Lower lobe of right lung (tissue), 2 donors: Measurements from ENCODE around the gene FAM171A1. TPM values are rescaled to one million over a fixed set of nuclear protein-coding genes. Genes with fewer than 3 reads are reported as not detected.
A peak's percentile ranks its signal among the peaks of the same experiment; 100 is the strongest.

Experiments
- ATAC-seq, 2 donors: fragments of 200-7000 bp; cut with Tn5 transposase; one replicate each; pipeline ENCODE4 v1.9.1; 2020 to 2022; ENCODE audit warnings: mild to moderate bottlenecking in 2 of 2, moderate library complexity in 2 of 2
- DNase-seq: peaks from one replicate; pipeline ENCODE4 v3.0.0-alpha.2; 2020
- H3K27ac ChIP-seq: fragments of 200-600 bp; one replicate; pipeline ENCODE4 v1.8.0; 2022
- H3K27me3 ChIP-seq: fragments of 200-600 bp; one replicate; pipeline ENCODE4 v1.8.0; 2022; ENCODE audit warnings: low read depth
- H3K36me3 ChIP-seq: fragments of 200-600 bp; one replicate; pipeline ENCODE4 v1.8.0; 2022; ENCODE audit warnings: mild to moderate bottlenecking
- H3K4me1 ChIP-seq: fragments of 200-600 bp; one replicate; pipeline ENCODE4 v1.8.0; 2022
- H3K4me3 ChIP-seq: fragments of 200-600 bp; one replicate; pipeline ENCODE4 v1.8.0; 2022; ENCODE audit warnings: mild to moderate bottlenecking
- H3K9me3 ChIP-seq: fragments of 200-600 bp; one replicate; pipeline ENCODE4 v1.8.0; 2022
- intact Hi-C: fragments of 100-400 bp; cut with DNase I; formaldehyde crosslinking; loops from one replicate; pipeline ENCODE4 v1.11.0; 2022
- total RNA-seq: library from RNA; stranded (reverse); fragmentation: NEBNext Ultra II Directional; extraction: Animal tissue kit (Norgen Biotek cat#: 25700); gene quantifications from one replicate; pipeline ENCODE4 v1.2.1, GENCODE V29; 2021
- TF ChIP-seq, protein P1 (sequence below): fragments of 200-600 bp; IDR thresholded peaks from one replicate; pipeline ENCODE4 v1.8.0; 2022; ENCODE audit warnings: antibody characterized with exemption, mild to moderate bottlenecking
- donor health status: DM: no; HTN: yes; CAD: no; lungs with severe emphysema.

Gene FAM171A1
- total RNA-seq, 1 donor from 2014 or later = 14.0 TPM

DNA sequence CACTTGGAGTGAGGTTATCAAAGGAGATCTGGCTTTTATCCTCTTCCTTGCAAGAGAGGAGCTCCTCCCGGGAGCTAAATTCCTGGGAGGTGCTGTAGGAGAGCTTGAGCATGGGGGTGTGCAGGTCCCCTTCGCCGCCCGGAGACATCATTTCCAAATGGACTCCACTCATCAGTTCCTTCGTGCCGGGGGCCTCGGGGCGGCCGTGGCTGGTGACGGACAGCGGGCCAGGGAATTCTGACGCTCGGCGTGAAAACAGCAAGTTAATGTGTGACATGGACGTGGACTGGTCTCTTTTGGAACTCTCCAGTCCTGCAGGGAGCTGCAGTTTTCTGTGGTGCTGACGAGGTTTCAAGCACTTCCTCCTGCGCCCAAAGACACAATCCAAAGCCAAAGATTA lies 156.9 kb downstream of the FAM171A1 start:
- TF ChIP-seq, protein P1, sequence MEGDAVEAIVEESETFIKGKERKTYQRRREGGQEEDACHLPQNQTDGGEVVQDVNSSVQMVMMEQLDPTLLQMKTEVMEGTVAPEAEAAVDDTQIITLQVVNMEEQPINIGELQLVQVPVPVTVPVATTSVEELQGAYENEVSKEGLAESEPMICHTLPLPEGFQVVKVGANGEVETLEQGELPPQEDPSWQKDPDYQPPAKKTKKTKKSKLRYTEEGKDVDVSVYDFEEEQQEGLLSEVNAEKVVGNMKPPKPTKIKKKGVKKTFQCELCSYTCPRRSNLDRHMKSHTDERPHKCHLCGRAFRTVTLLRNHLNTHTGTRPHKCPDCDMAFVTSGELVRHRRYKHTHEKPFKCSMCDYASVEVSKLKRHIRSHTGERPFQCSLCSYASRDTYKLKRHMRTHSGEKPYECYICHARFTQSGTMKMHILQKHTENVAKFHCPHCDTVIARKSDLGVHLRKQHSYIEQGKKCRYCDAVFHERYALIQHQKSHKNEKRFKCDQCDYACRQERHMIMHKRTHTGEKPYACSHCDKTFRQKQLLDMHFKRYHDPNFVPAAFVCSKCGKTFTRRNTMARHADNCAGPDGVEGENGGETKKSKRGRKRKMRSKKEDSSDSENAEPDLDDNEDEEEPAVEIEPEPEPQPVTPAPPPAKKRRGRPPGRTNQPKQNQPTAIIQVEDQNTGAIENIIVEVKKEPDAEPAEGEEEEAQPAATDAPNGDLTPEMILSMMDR = no peak
- intact Hi-C loops = no loop called here
- H3K4me1 ChIP-seq = peaks cover 5% of the 10 kb centered on the region
- no peaks in the 10 kb centered on the region for H3K27me3 ChIP-seq
- no peaks in the 10 kb centered on the region for H3K9me3 ChIP-seq
- ATAC-seq = no peak
- H3K4me3 ChIP-seq = no peak overlapping the region
- H3K27ac ChIP-seq = no peak overlapping the region
- no peak for DNase-seq
- H3K36me3 ChIP-seq = no peaks in the 10 kb centered on the region

DNA sequence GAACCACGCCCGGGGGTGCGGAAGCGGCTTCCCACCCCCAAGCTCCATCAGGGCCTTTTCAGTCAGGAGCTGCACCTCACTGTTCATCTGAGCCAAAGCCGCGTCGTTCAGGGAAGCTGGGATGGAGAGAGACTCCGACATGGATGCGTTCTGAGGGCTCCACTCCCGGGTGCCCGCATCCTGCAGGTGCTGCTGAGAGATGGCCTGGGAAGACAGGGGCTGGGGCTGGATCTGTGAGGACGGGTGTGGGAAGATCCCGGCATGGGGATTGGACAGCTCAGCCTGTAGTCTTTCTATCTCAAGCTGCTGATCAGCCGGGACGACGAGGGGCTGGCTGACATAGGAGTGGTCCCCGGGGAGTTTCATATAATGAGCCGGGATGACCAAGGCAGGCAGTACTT lies 157.6 kb downstream of the FAM171A1 start:
- Histone ChIP-seq H3K27me3 (no peaks in the 10 kb centered on the region), H3K9me3 (no peaks in the 10 kb centered on the region), H3K4me1 (peaks cover 5% of the 10 kb centered on the region), H3K36me3 (no peaks in the 10 kb centered on the region), H3K4me3 (no peak overlapping the region), H3K27ac (no peak overlapping the region)
- ATAC-seq (no peak), DNase-seq (no peak)
- intact Hi-C loops = no loop called here
- TF ChIP-seq, protein P1 = no peak

DNA sequence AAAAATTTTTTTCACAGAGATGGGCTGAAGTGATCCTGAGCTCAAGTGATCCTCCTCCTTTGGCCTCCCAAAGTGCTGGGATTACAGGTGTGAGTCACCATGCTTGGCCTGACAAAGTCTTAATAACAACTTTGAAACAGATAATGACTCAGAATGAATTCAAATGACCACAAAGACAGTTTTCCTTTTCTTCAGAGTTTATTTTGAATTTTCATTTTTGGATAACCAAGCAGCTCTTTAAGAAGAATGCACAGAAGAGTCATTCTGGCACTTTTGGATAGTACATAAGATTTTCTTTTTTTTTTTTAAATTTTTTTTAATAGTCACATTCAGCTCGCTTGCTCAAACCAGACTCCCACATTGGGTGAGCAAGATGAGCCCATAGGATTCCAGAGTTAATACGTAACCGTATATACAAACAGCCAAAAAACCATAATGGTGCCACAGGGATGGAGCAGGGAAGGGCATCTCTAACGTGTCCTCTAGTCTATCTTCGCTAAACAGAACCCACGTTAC lies 159.6 kb downstream of the FAM171A1 start:
- no peak for ATAC-seq
- Histone ChIP-seq H3K27ac (no peak overlapping the region), H3K4me1 (peaks cover 5% of the 10 kb centered on the region), H3K27me3 (no peaks in the 10 kb centered on the region), H3K4me3 (no peak overlapping the region), H3K9me3 (no peaks in the 10 kb centered on the region), H3K36me3 (no peaks in the 10 kb centered on the region)
- intact Hi-C loops = no loop called here
- no peak for DNase-seq
- TF ChIP-seq, protein P1 = no peak

DNA sequence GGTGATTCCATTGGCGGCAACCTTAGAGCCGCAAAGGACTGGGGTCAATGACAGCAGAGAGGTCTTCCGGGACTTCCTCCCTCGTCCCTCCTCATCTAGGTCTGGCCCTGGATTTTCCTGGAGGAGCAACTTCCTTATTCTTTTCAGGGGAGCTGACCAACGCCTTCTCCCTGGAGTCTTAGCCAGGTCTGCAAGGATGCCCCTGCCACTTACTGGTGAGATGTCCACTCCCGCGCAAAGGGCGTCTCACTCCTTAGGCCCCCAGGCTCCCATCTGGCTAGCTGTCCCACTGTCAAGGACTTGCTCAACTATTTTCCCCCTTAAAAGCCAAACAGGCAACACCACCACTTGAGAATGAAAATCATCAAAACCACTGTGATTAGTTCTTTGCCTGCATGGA lies 160.6 kb downstream of the FAM171A1 start:
- no peaks in the 10 kb centered on the region for H3K36me3 ChIP-seq
- intact Hi-C loops = no loop called here
- no peak overlapping the region for H3K4me3 ChIP-seq
- ATAC-seq (no peak), DNase-seq (no peak)
- no peaks in the 10 kb centered on the region for H3K9me3 ChIP-seq
- TF ChIP-seq, protein P1 = no peak
- peaks cover 5% of the 10 kb centered on the region for H3K4me1 ChIP-seq
- H3K27ac ChIP-seq = no peak overlapping the region
- no peaks in the 10 kb centered on the region for H3K27me3 ChIP-seq

DNA sequence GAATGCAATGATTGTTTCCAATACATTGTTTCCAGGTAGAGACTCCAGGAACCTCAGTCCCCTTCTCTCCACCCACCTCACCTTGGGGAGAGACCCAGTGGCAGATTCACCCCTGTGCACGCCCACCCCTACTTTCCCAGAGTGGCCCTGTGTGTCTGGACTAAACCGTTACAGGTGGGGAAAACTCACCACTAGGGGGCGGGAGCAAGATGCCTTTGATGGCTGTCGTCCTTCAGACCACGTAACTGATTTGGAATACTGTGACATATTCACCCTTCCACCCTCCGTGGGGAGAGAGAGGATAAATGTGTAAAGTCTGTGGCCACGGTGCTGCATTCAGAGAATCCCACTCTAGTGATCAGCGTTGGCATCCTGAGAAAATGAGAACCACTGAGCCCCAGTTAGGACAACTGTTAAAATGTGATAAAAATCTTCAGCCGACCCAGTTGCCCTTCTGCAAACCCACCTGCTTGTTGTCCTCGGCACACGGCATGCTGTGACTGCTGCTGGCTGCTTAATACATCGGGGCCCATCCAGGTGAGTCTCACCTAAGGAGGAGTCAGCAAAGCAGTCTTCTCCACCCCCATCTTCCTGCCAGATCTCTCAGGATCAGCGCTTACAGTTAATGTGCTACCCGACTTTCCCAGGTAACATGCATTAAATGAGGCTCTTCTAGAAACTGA lies 161.1 kb downstream of the FAM171A1 start:
- no peak overlapping the region for H3K27ac ChIP-seq
- ATAC-seq = peak; percentile 76 to 81
- intact Hi-C loops = no loop called here

More for the DNA sequence above, 161.1 kb downstream of the FAM171A1 start:
- H3K27me3 ChIP-seq = no peaks in the 10 kb centered on the region
- H3K36me3 ChIP-seq = no peaks in the 10 kb centered on the region
- peaks cover 5% of the 10 kb centered on the region for H3K4me1 ChIP-seq
- peak; percentile 69 for DNase-seq
- no peak overlapping the region for H3K4me3 ChIP-seq
- no peaks in the 10 kb centered on the region for H3K9me3 ChIP-seq
- TF ChIP-seq, protein P1 = peak; percentile 81
